ENCODE data around the gene PIAS1.

DNA sequence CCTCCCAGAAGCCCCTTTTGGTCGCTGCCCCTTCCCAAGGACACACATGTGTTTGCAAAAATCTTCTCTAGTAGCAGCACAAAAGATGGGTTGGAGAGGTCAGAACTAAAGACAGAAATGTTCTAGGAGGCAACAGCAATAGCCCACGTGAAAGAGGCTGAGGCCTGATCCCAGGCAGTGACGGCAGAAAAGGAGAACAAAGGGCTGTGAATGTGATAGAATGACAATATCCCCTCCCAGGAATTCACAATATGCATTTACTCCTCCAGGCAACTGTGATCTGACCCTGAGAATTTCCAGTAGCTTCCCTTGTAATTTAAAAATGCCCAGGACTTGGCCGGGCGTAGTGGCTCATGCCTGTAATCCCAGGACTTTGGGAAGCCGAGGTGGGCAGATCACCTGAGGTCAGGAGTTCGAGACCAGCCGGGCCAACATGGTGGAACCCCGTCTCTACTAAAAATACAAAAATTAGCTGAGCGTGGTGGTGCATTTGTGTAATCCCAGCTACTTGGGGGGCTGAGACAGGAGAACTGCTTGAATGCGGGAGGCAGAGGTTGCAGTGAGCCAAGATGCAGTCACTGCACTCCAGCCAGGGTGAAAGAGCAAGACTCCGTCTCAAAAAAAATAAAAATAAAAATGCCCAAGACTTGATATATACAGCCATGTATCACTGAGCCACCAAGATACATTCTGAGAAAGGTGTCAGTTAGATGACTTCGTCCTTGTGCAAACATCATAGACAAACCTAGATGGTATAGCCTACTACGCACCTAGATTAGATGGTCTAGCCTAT is 43.6 kb upstream of the PIAS1 start:
- TF ChIP-seq, protein P1, sequence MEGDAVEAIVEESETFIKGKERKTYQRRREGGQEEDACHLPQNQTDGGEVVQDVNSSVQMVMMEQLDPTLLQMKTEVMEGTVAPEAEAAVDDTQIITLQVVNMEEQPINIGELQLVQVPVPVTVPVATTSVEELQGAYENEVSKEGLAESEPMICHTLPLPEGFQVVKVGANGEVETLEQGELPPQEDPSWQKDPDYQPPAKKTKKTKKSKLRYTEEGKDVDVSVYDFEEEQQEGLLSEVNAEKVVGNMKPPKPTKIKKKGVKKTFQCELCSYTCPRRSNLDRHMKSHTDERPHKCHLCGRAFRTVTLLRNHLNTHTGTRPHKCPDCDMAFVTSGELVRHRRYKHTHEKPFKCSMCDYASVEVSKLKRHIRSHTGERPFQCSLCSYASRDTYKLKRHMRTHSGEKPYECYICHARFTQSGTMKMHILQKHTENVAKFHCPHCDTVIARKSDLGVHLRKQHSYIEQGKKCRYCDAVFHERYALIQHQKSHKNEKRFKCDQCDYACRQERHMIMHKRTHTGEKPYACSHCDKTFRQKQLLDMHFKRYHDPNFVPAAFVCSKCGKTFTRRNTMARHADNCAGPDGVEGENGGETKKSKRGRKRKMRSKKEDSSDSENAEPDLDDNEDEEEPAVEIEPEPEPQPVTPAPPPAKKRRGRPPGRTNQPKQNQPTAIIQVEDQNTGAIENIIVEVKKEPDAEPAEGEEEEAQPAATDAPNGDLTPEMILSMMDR (IDR thresholded peaks at IDR 0.05): no peak
- no peak for TF ChIP-seq POLR2A (IDR thresholded peaks at IDR 0.05)
